KMS-11 (cell line): ENCODE results near the gene CDH15.

Experiments
- H2AFZ ChIP-seq: fragments of 200-600 bp; sonication (generic); 2 replicates; pipeline ENCODE4 v1.6.1; 2016; ENCODE audit warnings: antibody characterized with exemption, mixed run types, low read depth
- H3K27ac ChIP-seq: fragments of 200-600 bp; sonication (generic); 2 replicates; pipeline ENCODE4 v1.6.1; 2016; ENCODE audit warnings: mild to moderate bottlenecking, mixed run types
- H3K27me3 ChIP-seq: fragments of 200-600 bp; sonication (generic); 2 replicates; pipeline ENCODE4 v1.6.1; 2017; ENCODE audit warnings: mild to moderate bottlenecking, low read depth, mixed run types, moderate library complexity; ENCODE audit not compliant: insufficient read depth
- H3K36me3 ChIP-seq: fragments of 200-600 bp; sonication (generic); 2 replicates; pipeline ENCODE4 v1.6.1; 2017; ENCODE audit warnings: mild to moderate bottlenecking, mixed run types; ENCODE audit not compliant: insufficient read depth
- H3K4me1 ChIP-seq: fragments of 200-600 bp; sonication (generic); 2 replicates; pipeline ENCODE4 v1.6.1; 2016; ENCODE audit warnings: mild to moderate bottlenecking, low read depth, mixed run types; ENCODE audit not compliant: poor library complexity, severe bottlenecking
- H3K4me2 ChIP-seq: fragments of 200-600 bp; sonication (generic); 2 replicates; pipeline ENCODE4 v1.7.0; 2016; ENCODE audit warnings: mild to moderate bottlenecking, mixed run types
- H3K4me3 ChIP-seq: fragments of 200-600 bp; sonication (generic); IDR thresholded peaks from 2 replicates; pipeline ENCODE4 v1.6.1; 2017; ENCODE audit warnings: low read depth, low read length, mixed read lengths; ENCODE audit not compliant: insufficient read depth
- H3K79me2 ChIP-seq: fragments of 200-600 bp; sonication (generic); 2 replicates; pipeline ENCODE4 v1.6.1; 2016; ENCODE audit warnings: low read depth, mixed run types; ENCODE audit not compliant: insufficient read depth
- H3K9ac ChIP-seq: fragments of 200-600 bp; sonication (generic); 2 replicates; pipeline ENCODE4 v1.6.1; 2016; ENCODE audit warnings: mild to moderate bottlenecking, mixed run types
- H4K20me1 ChIP-seq: fragments of 200-600 bp; sonication (generic); 2 replicates; pipeline ENCODE4 v1.6.1; 2016; ENCODE audit warnings: mild to moderate bottlenecking, mixed run types; ENCODE audit not compliant: insufficient read depth
- TF ChIP-seq, protein P1 (sequence below): fragments of 200-600 bp; sonication (generic); conservative IDR thresholded peaks from 2 replicates; pipeline ENCODE4 v1.6.1; 2017; ENCODE audit warnings: low read depth, mild to moderate bottlenecking, antibody characterized with exemption, low read length, moderate library complexity, mixed read lengths

Gene CDH15

DNA sequence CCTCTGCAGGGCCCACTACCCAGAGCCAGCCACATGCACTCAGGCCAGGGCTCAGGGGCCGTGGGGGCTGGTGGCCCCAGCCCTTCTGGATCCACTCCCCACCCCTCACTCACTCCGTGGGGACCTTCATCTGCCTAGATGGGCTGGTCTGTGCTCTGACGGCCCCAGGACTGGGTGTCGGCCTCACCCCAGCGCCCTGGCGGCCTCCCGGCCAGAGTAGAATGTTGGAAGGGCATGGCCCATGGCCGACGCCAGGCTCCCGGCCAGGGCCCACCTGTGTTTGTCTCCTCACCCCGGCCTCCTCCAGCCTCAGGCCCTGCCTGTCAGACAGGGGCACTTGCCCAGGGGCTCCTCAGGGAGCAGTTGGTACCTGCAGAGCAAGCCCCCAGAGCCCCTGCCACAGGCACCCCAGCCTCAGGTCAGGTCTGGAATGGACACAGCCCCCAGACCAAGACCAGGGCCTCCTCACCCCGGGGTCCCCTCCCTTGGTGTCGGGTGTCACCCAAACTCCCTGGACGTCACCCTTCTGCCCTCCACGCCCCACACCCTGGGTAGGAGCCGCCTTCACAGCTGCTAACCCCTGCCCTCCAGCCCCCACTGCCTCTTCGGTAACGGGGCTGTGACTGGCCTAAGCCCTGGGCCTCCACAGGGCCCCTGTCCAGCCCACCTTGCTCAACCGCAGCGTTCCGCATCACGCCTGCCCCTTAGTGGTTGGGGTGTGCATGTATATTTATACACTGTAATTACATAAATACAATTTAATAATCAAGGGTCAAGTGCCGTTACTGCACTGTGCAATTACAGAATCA lies 3.0 kb upstream of the CDH15 start:
- TF ChIP-seq, protein P1, sequence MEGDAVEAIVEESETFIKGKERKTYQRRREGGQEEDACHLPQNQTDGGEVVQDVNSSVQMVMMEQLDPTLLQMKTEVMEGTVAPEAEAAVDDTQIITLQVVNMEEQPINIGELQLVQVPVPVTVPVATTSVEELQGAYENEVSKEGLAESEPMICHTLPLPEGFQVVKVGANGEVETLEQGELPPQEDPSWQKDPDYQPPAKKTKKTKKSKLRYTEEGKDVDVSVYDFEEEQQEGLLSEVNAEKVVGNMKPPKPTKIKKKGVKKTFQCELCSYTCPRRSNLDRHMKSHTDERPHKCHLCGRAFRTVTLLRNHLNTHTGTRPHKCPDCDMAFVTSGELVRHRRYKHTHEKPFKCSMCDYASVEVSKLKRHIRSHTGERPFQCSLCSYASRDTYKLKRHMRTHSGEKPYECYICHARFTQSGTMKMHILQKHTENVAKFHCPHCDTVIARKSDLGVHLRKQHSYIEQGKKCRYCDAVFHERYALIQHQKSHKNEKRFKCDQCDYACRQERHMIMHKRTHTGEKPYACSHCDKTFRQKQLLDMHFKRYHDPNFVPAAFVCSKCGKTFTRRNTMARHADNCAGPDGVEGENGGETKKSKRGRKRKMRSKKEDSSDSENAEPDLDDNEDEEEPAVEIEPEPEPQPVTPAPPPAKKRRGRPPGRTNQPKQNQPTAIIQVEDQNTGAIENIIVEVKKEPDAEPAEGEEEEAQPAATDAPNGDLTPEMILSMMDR: no peak
- Histone ChIP-seq H4K20me1 (no peaks in the 10 kb centered on the region), H3K9ac (no peak overlapping the region), H3K4me2 (no peak overlapping the region), H2AFZ (no peak overlapping the region), H3K4me1 (peaks cover 23% of the 10 kb centered on the region), H3K27ac (no peak overlapping the region), H3K27me3 (peaks cover 43% of the 10 kb centered on the region), H3K4me3 (no peak overlapping the region), H3K79me2 (no peaks in the 10 kb centered on the region), H3K36me3 (no peaks in the 10 kb centered on the region)

DNA sequence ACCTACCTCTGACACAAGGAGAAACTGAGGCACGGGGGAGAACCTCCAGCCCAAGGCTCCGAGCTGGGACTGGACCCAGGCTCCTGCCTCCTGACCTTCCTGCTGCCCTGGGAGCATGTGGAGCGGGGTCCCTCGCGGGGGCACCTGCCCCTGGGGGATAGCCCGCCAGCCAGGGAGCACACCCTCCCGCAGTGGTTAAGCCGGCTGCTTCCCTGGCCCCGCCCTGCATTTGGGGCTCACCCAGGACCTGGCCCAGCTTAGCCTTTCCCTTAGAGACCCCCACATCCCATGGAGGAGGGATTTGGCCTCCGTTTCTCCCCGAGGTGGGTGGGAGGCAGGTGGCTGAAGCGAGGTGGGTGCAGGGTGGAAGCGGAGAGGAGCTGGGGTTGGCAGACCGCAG lies 1.8 kb upstream of the CDH15 start:
- Histone ChIP-seq H3K4me1 (peaks cover 23% of the 10 kb centered on the region), H3K27me3 (peaks cover 53% of the 10 kb centered on the region), H3K79me2 (no peaks in the 10 kb centered on the region), H3K4me3 (no peak overlapping the region), H3K9ac (no peak overlapping the region), H3K27ac (no peak overlapping the region), H3K4me2 (no peak overlapping the region), H3K36me3 (no peaks in the 10 kb centered on the region), H4K20me1 (no peaks in the 10 kb centered on the region), H2AFZ (no peak overlapping the region)
- TF ChIP-seq, protein P1: no peak

DNA sequence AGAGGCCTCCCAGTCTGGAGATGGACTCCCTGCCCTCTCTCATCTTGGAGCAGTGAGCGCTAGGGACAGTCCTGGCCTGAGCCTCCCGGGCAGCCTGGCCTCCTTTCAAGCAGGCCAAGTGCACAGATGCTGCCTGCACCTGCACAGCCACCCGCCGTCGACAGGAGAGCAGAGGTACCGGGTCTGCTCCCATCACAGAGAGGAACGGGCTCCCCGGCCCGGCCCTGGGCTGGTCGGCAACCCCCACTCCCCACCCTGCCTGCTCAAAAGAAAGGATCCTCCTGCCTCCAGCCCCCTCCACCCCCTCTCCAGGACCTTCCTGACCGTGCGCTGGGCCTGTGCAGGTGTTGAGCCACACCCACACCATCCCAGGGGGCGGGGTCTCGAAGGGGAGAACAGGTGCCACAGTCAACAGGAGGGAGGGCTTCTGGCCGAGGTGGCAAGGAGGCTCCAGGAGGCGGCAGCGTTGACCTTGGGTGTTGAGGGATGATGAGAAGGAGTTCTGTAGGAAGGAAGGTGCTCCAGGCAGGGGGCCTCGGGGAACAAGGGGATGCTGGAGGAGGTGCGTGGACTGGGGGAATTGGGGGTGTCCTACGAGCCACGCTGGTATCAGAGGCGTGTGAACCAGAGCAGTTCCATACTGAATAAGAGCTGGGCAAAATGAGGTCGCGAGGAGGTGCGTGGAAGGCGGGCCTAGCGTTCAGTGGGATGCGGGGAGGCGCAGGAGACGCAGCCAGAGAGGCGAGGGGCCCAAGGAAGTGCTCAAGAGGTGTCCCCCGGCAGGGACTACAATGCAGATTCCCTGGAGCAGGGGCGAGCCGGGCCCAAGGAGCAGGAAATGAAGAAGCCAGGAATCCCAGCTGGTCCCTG lies 967 bp upstream of the CDH15 start:
- TF ChIP-seq, protein P1: no peak
- H4K20me1 ChIP-seq: no peaks in the 10 kb centered on the region
- no peak overlapping the region for H3K9ac ChIP-seq
- H3K36me3 ChIP-seq: no peaks in the 10 kb centered on the region
- peaks cover 58% of the 10 kb centered on the region for H3K27me3 ChIP-seq
- peaks cover 30% of the 10 kb centered on the region for H3K4me1 ChIP-seq
- no peak overlapping the region for H3K4me3 ChIP-seq
- H2AFZ ChIP-seq: peak overlapping the region; percentile 67; the same call in 1 of the 2 replicates
- H3K79me2 ChIP-seq: no peaks in the 10 kb centered on the region
- peak overlapping the region; percentile 85 for H3K4me2 ChIP-seq
- H3K27ac ChIP-seq: no peak overlapping the region

DNA sequence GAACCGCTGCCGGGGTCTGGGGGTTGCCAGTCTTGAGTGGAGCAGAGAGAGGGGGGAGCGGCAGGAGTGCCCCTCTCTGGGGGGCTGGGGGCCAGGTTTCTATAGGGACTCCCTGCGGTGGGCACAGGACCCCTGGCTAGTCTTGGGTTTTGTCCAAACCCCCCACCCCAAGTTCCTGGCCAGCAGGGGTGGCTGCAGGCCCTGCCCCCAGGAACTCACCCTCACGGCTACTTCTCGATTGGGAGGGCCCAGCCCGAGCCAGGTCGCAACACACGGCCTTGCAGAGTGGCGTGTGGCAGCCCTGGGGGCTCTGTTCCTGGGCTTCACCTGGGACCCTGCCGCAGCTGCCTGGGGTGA lies 601 bp downstream of the CDH15 start:
- H3K9ac ChIP-seq: no peak overlapping the region

More for the DNA sequence above, 601 bp downstream of the CDH15 start:
- TF ChIP-seq, protein P1: no peak
- Histone ChIP-seq H3K4me1 (peaks cover 28% of the 10 kb centered on the region), H3K79me2 (no peaks in the 10 kb centered on the region), H3K27ac (no peak overlapping the region), H3K36me3 (no peaks in the 10 kb centered on the region), H3K4me3 (no peak overlapping the region), H2AFZ (no peak overlapping the region; the same call in 1 of the 2 replicates), H3K4me2 (peak overlapping the region; percentile 78; the same call in 1 of the 2 replicates), H3K27me3 (peaks cover 64% of the 10 kb centered on the region), H4K20me1 (no peaks in the 10 kb centered on the region)
